ENCODE data around the gene ARHGAP33.

ARHGAP33 gene

DNA sequence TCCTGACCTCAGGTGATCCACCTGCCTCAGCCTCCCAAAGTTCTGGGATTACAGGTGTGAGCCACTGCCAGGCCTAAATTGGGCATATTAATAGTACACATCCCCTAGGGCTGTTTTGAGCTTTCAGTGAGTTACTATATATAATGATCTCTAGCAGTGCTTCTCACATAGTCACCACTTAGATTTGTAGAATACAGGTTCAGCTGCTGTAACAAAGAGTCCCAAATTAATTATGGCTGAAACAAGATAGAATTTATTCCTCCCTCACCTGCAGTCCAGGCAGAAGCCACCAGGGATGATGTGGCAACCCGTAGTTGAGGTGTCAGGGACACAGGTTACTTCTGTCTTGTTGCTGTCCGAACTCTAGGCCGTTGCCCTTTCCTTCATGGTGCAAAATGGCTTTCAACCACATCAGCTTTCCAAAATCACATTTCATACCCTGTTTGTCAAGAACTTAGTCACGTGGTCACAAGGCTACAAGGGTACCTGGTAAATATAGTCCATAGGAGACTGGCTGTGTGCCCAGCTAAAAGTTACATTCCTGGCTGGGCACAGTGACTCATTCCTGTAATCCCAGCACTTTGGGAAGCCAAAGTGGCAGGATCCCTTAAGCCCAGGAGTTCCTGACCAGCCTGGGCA, 14.5 kb upstream of the ARHGAP33 start:
- H3K27ac ChIP-seq (ENCODE audit: poor library complexity, severe bottlenecking): no peak overlapping the region
- no peak for ATAC-seq (ENCODE audit: low read depth)
- no peaks in the 10 kb centered on the region for H3K9me3 ChIP-seq (ENCODE audit: severe bottlenecking)
- no peaks in the 10 kb centered on the region for H3K4me1 ChIP-seq (ENCODE audit: insufficient read depth, poor library complexity, severe bottlenecking)
- peaks cover 55% of the 10 kb centered on the region for H3K36me3 ChIP-seq (ENCODE audit: low read depth)
- no peak overlapping the region for H3K4me3 ChIP-seq (ENCODE audit: severe bottlenecking)
- TF ChIP-seq, protein P1, sequence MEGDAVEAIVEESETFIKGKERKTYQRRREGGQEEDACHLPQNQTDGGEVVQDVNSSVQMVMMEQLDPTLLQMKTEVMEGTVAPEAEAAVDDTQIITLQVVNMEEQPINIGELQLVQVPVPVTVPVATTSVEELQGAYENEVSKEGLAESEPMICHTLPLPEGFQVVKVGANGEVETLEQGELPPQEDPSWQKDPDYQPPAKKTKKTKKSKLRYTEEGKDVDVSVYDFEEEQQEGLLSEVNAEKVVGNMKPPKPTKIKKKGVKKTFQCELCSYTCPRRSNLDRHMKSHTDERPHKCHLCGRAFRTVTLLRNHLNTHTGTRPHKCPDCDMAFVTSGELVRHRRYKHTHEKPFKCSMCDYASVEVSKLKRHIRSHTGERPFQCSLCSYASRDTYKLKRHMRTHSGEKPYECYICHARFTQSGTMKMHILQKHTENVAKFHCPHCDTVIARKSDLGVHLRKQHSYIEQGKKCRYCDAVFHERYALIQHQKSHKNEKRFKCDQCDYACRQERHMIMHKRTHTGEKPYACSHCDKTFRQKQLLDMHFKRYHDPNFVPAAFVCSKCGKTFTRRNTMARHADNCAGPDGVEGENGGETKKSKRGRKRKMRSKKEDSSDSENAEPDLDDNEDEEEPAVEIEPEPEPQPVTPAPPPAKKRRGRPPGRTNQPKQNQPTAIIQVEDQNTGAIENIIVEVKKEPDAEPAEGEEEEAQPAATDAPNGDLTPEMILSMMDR (IDR thresholded peaks at IDR 0.05; ENCODE audit: poor library complexity, severe bottlenecking): no peak
- DNase-seq (ENCODE audit: low spot score): no peak
- no peaks in the 10 kb centered on the region for H3K27me3 ChIP-seq (ENCODE audit: insufficient read depth, poor library complexity, severe bottlenecking)

DNA sequence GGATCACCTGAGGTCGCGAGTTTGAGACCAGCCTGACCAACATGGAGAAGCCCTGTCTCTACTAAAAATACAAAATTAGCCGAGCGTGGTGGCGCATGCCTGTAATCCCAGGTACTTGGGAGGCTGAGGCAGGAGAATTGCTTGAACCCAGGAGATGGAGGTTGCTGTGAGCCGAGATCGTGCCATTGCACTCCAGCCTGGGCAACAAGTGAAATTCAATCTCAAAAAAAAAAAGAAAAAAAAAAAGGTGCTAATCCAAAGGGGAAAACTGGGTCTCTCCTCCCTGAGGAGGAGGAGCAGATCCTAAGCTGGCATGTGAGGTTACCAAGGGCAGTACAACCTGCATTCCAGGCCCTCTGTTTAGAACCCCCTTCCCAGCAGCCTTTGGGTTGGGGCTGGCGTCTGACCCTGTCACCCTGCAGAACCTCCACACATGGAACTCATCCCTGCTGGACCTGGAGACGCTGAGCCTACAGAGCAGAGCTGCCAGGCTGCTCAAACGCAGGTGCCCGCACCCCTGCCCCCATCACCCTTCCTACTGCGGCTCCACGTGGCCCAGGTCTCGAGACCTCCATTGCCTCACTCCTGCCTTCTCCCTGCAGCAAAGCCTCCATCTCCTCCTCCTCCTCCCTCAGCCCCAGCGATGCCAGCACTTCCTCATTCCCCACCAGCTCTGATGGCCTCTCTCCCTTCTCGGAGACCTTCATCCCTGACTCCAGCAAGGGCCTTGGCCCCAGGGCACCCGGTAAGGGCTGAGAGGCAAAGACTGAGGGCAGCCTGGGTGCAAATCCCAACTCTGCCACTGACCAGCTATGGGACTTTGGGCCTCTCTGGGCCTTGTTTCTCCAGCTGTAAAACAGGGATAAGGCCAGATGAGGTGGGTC, 10.7 kb upstream of the ARHGAP33 start:
- H3K27ac ChIP-seq (ENCODE audit: poor library complexity, severe bottlenecking): no peak overlapping the region
- H3K36me3 ChIP-seq (ENCODE audit: low read depth): peaks cover 47% of the 10 kb centered on the region
- TF ChIP-seq, protein P1 (IDR thresholded peaks at IDR 0.05; ENCODE audit: poor library complexity, severe bottlenecking): no peak
- H3K27me3 ChIP-seq (ENCODE audit: insufficient read depth, poor library complexity, severe bottlenecking): no peaks in the 10 kb centered on the region
- H3K4me3 ChIP-seq (ENCODE audit: severe bottlenecking): no peak overlapping the region
- no peaks in the 10 kb centered on the region for H3K9me3 ChIP-seq (ENCODE audit: severe bottlenecking)
- H3K4me1 ChIP-seq (ENCODE audit: insufficient read depth, poor library complexity, severe bottlenecking): no peaks in the 10 kb centered on the region
- no peak for ATAC-seq (ENCODE audit: low read depth)
- peak; percentile 38 for DNase-seq (ENCODE audit: low spot score)

DNA sequence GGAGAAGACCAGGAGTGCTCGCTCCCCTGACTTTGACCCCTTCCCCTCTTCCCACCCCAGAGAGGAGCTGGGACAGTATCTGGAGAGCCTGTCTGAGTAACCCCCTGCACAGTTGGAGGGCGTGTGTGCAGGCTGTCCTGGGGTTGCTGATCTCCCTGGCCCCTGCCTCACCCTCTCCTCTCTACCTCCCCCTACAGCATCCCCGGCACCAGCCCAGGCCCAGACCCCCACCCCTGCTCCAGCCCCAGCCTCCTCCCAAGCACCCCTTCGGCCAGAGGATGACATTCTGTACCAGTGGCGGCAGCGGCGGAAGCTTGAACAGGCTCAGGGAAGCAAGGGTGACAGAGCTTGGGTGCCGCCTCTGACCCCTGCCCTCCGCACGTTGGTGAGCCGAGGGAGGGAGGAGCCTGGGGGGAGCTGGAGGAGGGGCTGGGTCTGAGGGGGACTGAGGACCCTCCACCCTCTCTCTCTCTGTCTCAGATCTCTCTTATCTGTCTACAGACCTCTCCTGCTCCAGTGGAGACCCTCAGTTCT, 8.7 kb upstream of the ARHGAP33 start:
- no peak overlapping the region for H3K27ac ChIP-seq (ENCODE audit: poor library complexity, severe bottlenecking)
- H3K36me3 ChIP-seq (ENCODE audit: low read depth): peaks cover 28% of the 10 kb centered on the region
- H3K9me3 ChIP-seq (ENCODE audit: severe bottlenecking): peaks cover 2% of the 10 kb centered on the region
- ATAC-seq (ENCODE audit: low read depth) (no peak), DNase-seq (ENCODE audit: low spot score) (no peak)
- no peaks in the 10 kb centered on the region for H3K4me1 ChIP-seq (ENCODE audit: insufficient read depth, poor library complexity, severe bottlenecking)
- TF ChIP-seq, protein P1 (IDR thresholded peaks at IDR 0.05; ENCODE audit: poor library complexity, severe bottlenecking): no peak
- no peak overlapping the region for H3K4me3 ChIP-seq (ENCODE audit: severe bottlenecking)
- no peaks in the 10 kb centered on the region for H3K27me3 ChIP-seq (ENCODE audit: insufficient read depth, poor library complexity, severe bottlenecking)

DNA sequence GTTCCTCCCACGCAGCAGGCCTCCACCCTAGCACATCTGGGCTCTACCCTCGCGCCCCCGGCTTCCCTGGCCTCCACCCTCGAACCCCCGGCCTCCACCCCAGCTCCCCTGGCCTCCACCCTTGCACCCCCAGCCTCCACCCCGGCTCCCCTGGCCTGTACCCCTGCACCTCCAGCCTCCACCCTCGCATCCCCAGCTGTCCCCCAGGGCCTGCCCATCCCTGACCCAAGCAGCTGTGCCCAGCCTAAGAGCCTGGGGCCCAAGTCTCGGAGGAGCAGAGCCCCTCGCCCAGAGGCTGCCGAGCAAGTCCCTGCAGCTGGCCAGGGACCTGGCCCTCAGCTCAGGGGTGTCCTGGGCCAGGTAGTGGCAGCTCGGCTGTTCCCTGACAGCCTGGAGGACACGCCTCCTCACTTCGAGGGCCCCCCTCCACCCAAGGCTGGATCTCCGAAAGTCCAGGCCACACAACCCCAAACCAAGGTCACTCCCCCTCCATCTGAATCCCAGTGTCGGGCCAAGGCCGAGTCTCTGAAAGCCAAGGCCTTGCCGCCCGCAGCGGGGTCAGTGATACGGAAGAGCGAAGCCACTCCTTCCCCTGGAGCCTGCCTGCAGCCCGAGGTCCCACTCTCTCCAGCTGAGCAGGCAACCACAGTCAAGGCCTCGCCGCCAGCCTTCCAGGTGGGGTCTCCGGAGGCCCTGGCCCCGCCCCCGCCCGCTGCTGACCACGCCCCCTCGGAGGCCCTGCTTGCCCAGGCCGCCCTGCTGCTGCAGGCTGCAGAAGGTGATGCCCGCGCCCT, 7.9 kb upstream of the ARHGAP33 start:
- Histone ChIP-seq H3K36me3 (ENCODE audit: low read depth) (peaks cover 21% of the 10 kb centered on the region), H3K27me3 (ENCODE audit: insufficient read depth, poor library complexity, severe bottlenecking) (no peaks in the 10 kb centered on the region), H3K9me3 (ENCODE audit: severe bottlenecking) (peaks cover 2% of the 10 kb centered on the region), H3K4me3 (ENCODE audit: severe bottlenecking) (no peak overlapping the region), H3K27ac (ENCODE audit: poor library complexity, severe bottlenecking) (no peak overlapping the region), H3K4me1 (ENCODE audit: insufficient read depth, poor library complexity, severe bottlenecking) (no peaks in the 10 kb centered on the region)
- ATAC-seq (ENCODE audit: low read depth): no peak
- DNase-seq (ENCODE audit: low spot score): peak; percentile 58
- TF ChIP-seq, protein P1 (IDR thresholded peaks at IDR 0.05; ENCODE audit: poor library complexity, severe bottlenecking): no peak
